GM12878 (cell line): ENCODE data around the gene RTN4RL1. TPM values are rescaled to one million over a fixed set of nuclear protein-coding genes. Genes with fewer than 3 reads are reported as not detected.

Source experiments
- ATAC-seq: fragments of 200-7000 bp; cut with Tn5 transposase; 3 replicates; pipeline ENCODE4 v1.9.1; 2020; ENCODE audit warnings: mild to moderate bottlenecking, moderate library complexity
- BruUV-seq: library from RNA; stranded (reverse); fragments of 400-500 nt; replicated peaks from 2 replicates; lab custom pipeline; 2021; lab: Mats Ljungman, UMichigan
- CTCF ChIA-PET: fragments of 300-600 bp; sonication (Branson Sonifier 250); formaldehyde crosslinking; extraction: SDS; loops from one replicate; lab custom pipeline; 2021; ENCODE audit warnings: inconsistent platforms; lab: Yijun Ruan, JAX
- POLR2A ChIA-PET: fragments of 350-600 bp; formaldehyde crosslinking; extraction: SDS; loops from one replicate; lab custom pipeline; 2021; ENCODE audit warnings: inconsistent platforms; lab: Charles Lee
- RAD21 ChIA-PET: fragments of 300-600 bp; sonication (Branson Sonifier 250); formaldehyde crosslinking; loops from one replicate; lab custom pipeline; 2023; ENCODE audit warnings: antibody characterized with exemption; ENCODE audit not compliant: unreplicated experiment; lab: Charles Lee
- SMC1A ChIA-PET: fragments of 300-600 bp; sonication (Branson Sonifier 250); formaldehyde crosslinking; loops from one replicate; lab custom pipeline; 2023; ENCODE audit not compliant: unreplicated experiment, uncharacterized antibody; lab: Charles Lee
- DNase-seq: peaks from one replicate; pipeline ENCODE4 v3.0.0-alpha.2; 2011; ENCODE audit warnings: low read depth, low spot score
- FAIRE-seq: peaks from 3 replicates; lab custom pipeline; 2011; peaks lifted over from hg19 to GRCh38; lab: Jason Lieb, UNC
- H2AFZ ChIP-seq: 2 replicates; pipeline ENCODE4 v1.6.0; 2011; ENCODE audit warnings: low read depth, low read length, control low read depth; ENCODE audit not compliant: control insufficient read depth
- H3K27ac ChIP-seq: 2 replicates; pipeline ENCODE4 v1.5.1; 2011; ENCODE audit warnings: control low read depth; ENCODE audit not compliant: control insufficient read depth, insufficient read depth
- H3K27me3 ChIP-seq, 2 experiments: replicated peaks in 1 of 2; 2 replicates each; pipeline versions ENCODE4 v1.6.0 to v1.6.1; 2011; ENCODE audit warnings: low read length in 1 of 2; ENCODE audit not compliant: control insufficient read depth in 2 of 2, insufficient read depth in 2 of 2
- H3K36me3 ChIP-seq, 2 experiments: 2 replicates each; pipeline ENCODE4 v1.5.1; 2011; ENCODE audit warnings: low read length in 1 of 2; ENCODE audit not compliant: control insufficient read depth in 2 of 2, insufficient read depth in 2 of 2
- H3K4me1 ChIP-seq: 2 replicates; pipeline ENCODE4 v1.6.1; 2011; ENCODE audit warnings: mild to moderate bottlenecking, low read length, moderate library complexity, mixed read lengths; ENCODE audit not compliant: control insufficient read depth, insufficient read depth
- H3K4me2 ChIP-seq: 2 replicates; pipeline ENCODE4 v1.6.0; 2011; ENCODE audit warnings: control low read depth; ENCODE audit not compliant: control insufficient read depth, insufficient read depth
- H3K4me3 ChIP-seq: fragments of 200-600 bp; sonication (generic); 2 replicates; pipeline ENCODE4 v1.5.1; 2016
- H3K79me2 ChIP-seq: 2 replicates; pipeline ENCODE4 v1.6.0; 2011; ENCODE audit warnings: low read length; ENCODE audit not compliant: control insufficient read depth, insufficient read depth
- H3K9ac ChIP-seq: 2 replicates; pipeline ENCODE4 v1.8.0; 2011; ENCODE audit warnings: low read length, control low read depth, mixed read lengths; ENCODE audit not compliant: control insufficient read depth, insufficient read depth
- H3K9me3 ChIP-seq: replicated peaks from 3 replicates; pipeline ENCODE4 v1.5.1; 2011; ENCODE audit warnings: mild to moderate bottlenecking, low read length; ENCODE audit not compliant: control insufficient read depth, insufficient read depth
- H4K20me1 ChIP-seq: 2 replicates; pipeline ENCODE4 v1.6.0; 2011; ENCODE audit not compliant: control insufficient read depth, insufficient read depth
- CREM ChIP-seq: IDR thresholded peaks from 2 replicates; pipeline ENCODE4 v1.6.1; 2014; ENCODE audit warnings: antibody characterized with exemption, low read depth
- E4F1 ChIP-seq: fragments of 450-650 bp; IDR thresholded peaks from 2 replicates; pipeline ENCODE4 v1.6.1; 2018; ENCODE audit warnings: borderline replicate concordance, mild to moderate bottlenecking; ENCODE audit not compliant: partially characterized antibody
- EGR1 ChIP-seq, 2 experiments: IDR thresholded peaks; 1 replicate in 1 of 2; 2 replicates in 1 of 2; pipeline ENCODE4 v1.6.1; 2011 to 2012; ENCODE audit warnings: low read depth in 2 of 2, low read length in 2 of 2, borderline replicate concordance in 1 of 2, mild to moderate bottlenecking in 1 of 2, moderate library complexity in 1 of 2
- HDGF ChIP-seq: fragments of 450-650 bp; IDR thresholded peaks from 2 replicates; pipeline ENCODE4 v1.6.1; 2016; ENCODE audit warnings: antibody characterized with exemption
- MLLT1 ChIP-seq: fragments of 450-650 bp; IDR thresholded peaks from 2 replicates; pipeline ENCODE4 v1.6.1; 2016; ENCODE audit warnings: mild to moderate bottlenecking
- POLR2A ChIP-seq: IDR thresholded peaks from 2 replicates; pipeline ENCODE4 v1.6.1; 2011; ENCODE audit warnings: low read depth, mild to moderate bottlenecking, low read length
- RB1 ChIP-seq: fragments of 450-650 bp; formaldehyde crosslinking; IDR thresholded peaks from 2 replicates; pipeline ENCODE4 v1.6.1; 2017; ENCODE audit warnings: mild to moderate bottlenecking, borderline replicate concordance
- RELB ChIP-seq: fragments of 450-650 bp; IDR thresholded peaks from 2 replicates; pipeline ENCODE4 v1.6.1; 2017; ENCODE audit warnings: low read depth, mild to moderate bottlenecking, moderate library complexity
- SIX5 ChIP-seq: IDR thresholded peaks from 2 replicates; pipeline ENCODE4 v1.6.1; 2011; ENCODE audit warnings: mild to moderate bottlenecking, low read depth, low read length, moderate library complexity; ENCODE audit not compliant: severe bottlenecking
- ZSCAN29 ChIP-seq: fragments of 450-650 bp; IDR thresholded peaks from 2 replicates; pipeline ENCODE4 v1.6.1; 2017; ENCODE audit warnings: mild to moderate bottlenecking, moderate library complexity
- WGBS: methylation state at CpG from one replicate; pipeline ENCODE4 v1.1.6; 2016; ENCODE audit warnings: low lambda C conversion rate; ENCODE audit not compliant: insufficient replicate concordance, insufficient coverage; ENCODE audit errors: missing lambda C conversion rate; 5-methylcytosine and 5-hydroxymethylcytosine counted together
- in situ Hi-C: fragments of 300-500 bp; cut with MboI; formaldehyde crosslinking; loops from 9 replicates; pipeline ENCODE4 v1.14.3; 2018; ENCODE audit warnings: mixed read lengths
- intact Hi-C: fragments of 100-400 bp; cut with micrococcal nuclease; formaldehyde crosslinking; loops from one replicate; pipeline ENCODE4 v1.14.2; 2022; ENCODE audit not compliant: unreplicated experiment
- polyA plus RNA-seq, 11 experiments: library from polyadenylated mRNA; depleted of rRNA in 4 of 11; unstranded in 6 of 11; stranded (reverse) in 5 of 11; fragments of >200 nt; fragmentation: Nextera tagmentation in 4 of 11; fragmentation: Illumina TruSeq in 1 of 11; extraction: Ambion mirVana in 4 of 11; extraction: Trizol in 1 of 11; gene quantifications; 1 replicate in 1 of 11; 2 replicates in 10 of 11; pipeline versions ENCODE4 v1.2.1 to v1.2.3, GENCODE V29; 2011 to 2016; ENCODE audit warnings: inconsistent platforms in 2 of 11, missing spikeins in 2 of 11, low read depth in 1 of 11
- total RNA-seq, 4 experiments: library from RNA; depleted of rRNA in 3 of 4; stranded (reverse); fragments of >200 nt in 3 of 4; fragmentation: Illumina TruSeq in 1 of 4; extraction: Trizol in 1 of 4; gene quantifications; 2 replicates each; pipeline versions ENCODE4 v1.2.1 to v1.2.3, GENCODE V29; 2013 to 2021

Gene RTN4RL1
- total and polyA plus RNA-seq, 10 of the 15 experiments (the other 5 are each of a cell fraction or from before 2014, with no cell fraction given), result 0.08 to 0.11 (median 0.10) TPM; not detected in 7

- intact Hi-C loops (no loop called here), in situ Hi-C loops (loop anchor here (10.0 kb wide), 1 partner anchor 178 kb away; no protein-coding TSS in a partner anchor)
- RAD21 ChIA-PET, result interaction anchor here (1.2 to 4.7 kb wide), 2 partner anchors 21 to 178 kb away, joined by 6 to 85 read pairs; no protein-coding TSS in a partner anchor
- no peak overlapping the region for H3K4me3 ChIP-seq
- FAIRE-seq (no peak), ATAC-seq (no peak), DNase-seq (no peak)
- H2AFZ ChIP-seq, result no peak overlapping the region
- no TSS peak for BruUV-seq
- H3K4me1 ChIP-seq, result peaks cover 55% of the 10 kb centered on the region
- H3K79me2 ChIP-seq, result no peaks in the 10 kb centered on the region
- POLR2A ChIA-PET, result interaction anchor here (12.5 kb wide), 1 partner anchor 20 kb away, joined by 148 read pairs; no protein-coding TSS in a partner anchor
- H3K9ac ChIP-seq, result no peak overlapping the region
- 97% methylated on average over 14 of the region's 14 CpGs for WGBS
- H3K36me3 ChIP-seq, result peaks cover 18 to 26% of the 10 kb centered on the region in 2 experiments
- no peaks in the 10 kb centered on the region for H3K27me3 ChIP-seq
- CTCF ChIA-PET, result interaction anchor here (5.3 to 8.5 kb wide), 3 partner anchors 10 to 178 kb away, joined by 35 to 77 read pairs (median 51); partner anchors contain the start of gene HIC1
- TF ChIP-seq POLR2A (0 out of 2 replicates have a peak, but pooled peaks have one; percentile 12), SIX5 (no peak)
- no peak overlapping the region for H3K4me2 ChIP-seq
- H4K20me1 ChIP-seq, result no peaks in the 10 kb centered on the region
- SMC1A ChIA-PET, result interaction anchor here (1.1 to 4.5 kb wide), 4 partner anchors 9 to 185 kb away, joined by 3 to 30 read pairs (median 14); no protein-coding TSS in a partner anchor
- H3K9me3 ChIP-seq, result no peaks in the 10 kb centered on the region
- no peak overlapping the region for H3K27ac ChIP-seq
These were observed 42.0 kb upstream of the RTN4RL1 start for GRCh38 chr17:2067048-2067561.

- H3K27me3 ChIP-seq, result no peaks in the 10 kb centered on the region
- ChIA-PET POLR2A (interaction anchor here (1.2 to 12.5 kb wide), 2 partner anchors 10 to 21 kb away, joined by 3 to 148 read pairs; no protein-coding TSS in a partner anchor), RAD21 (interaction anchor here (1.1 to 2.9 kb wide), 4 partner anchors 11 to 179 kb away, joined by 3 to 12 read pairs (median 8); partner anchors contain the start of gene HIC1), SMC1A (interaction anchor here (0.6 to 3.9 kb wide), 4 partner anchors 18 to 180 kb away, joined by 3 to 27 read pairs (median 12); no protein-coding TSS in a partner anchor), CTCF (interaction anchor here (0.9 to 8.5 kb wide), 10 partner anchors 9 to 228 kb away, joined by 3 to 77 read pairs (median 3); partner anchors contain the start of gene HIC1)
- H3K4me3 ChIP-seq, result no peak overlapping the region
- BruUV-seq, result no TSS peak
- in situ Hi-C loops (loop anchor here (10.0 kb wide), 1 partner anchor 179 kb away; no protein-coding TSS in a partner anchor), intact Hi-C loops (no loop called here)
- H3K9me3 ChIP-seq, result no peaks in the 10 kb centered on the region
- no peak for ATAC-seq
- no peak for FAIRE-seq
- WGBS, result 85% methylated on average over 10 of the region's 10 CpGs
- no peak overlapping the region for H3K4me2 ChIP-seq
- peaks cover 14 to 29% of the 10 kb centered on the region in 2 experiments for H3K36me3 ChIP-seq
- no peak overlapping the region for H2AFZ ChIP-seq
- H3K79me2 ChIP-seq, result no peaks in the 10 kb centered on the region
- peaks cover 48% of the 10 kb centered on the region for H3K4me1 ChIP-seq
- no peak for DNase-seq
- H3K9ac ChIP-seq, result no peak overlapping the region
- no peak overlapping the region for H3K27ac ChIP-seq
- no peaks in the 10 kb centered on the region for H4K20me1 ChIP-seq
- TF ChIP-seq RELB (no peak), EGR1 (IDR thresholded peaks at IDR 0.05; ENCODE audit: borderline replicate concordance in 1 of 2, low read depth in 2 of 2, low read length in 2 of 2) (no peak), ZSCAN29 (no peak), MLLT1 (no peak), E4F1 (no peak), HDGF (no peak), CREM (no peak), RB1 (no peak)
These were observed 40.8 kb upstream of the RTN4RL1 start for GRCh38 chr17:2065949-2066400.
